Measurements from ENCODE around the gene POLR1A. TPM values are rescaled to one million over a fixed set of nuclear protein-coding genes. Genes with fewer than 3 reads are reported as not detected.

The POLR1A gene
- total and polyA plus RNA-seq, 4 donors = 3.2 to 12.3 (median 6.1) TPM

DNA sequence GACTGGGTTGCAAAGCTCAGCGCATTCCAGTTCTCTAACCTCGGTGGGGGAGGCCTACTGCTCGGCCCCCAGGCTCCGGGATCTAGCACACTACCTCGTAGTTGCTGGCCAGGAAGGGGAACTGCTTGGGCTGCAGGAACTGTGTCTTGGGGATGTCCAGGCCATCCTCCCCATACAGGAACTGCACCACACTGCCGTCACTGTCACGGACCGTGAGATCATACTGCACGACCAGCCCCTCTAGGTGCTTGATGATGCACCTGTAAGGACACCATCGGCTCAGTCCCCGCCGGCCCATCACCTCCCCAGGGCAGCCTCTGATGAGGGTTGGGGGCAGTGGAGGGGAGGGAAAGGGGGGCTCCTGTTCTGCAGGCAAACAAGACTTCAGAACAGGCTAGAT, 61.6 kb downstream of the POLR1A start:
- H3K36me3 ChIP-seq (ENCODE audit: control insufficient read depth in 4 of 4, insufficient read depth in 3 of 4, low read depth in 1 of 4, low read length in 3 of 4) = peaks cover 20 to 51% (median 22%) of the 10 kb centered on the region in 4 donors
- DNase-seq (ENCODE audit: low spot score) = no peak
- H3K4me3 ChIP-seq (ENCODE audit: low read depth in 1 of 3, low read length in 3 of 3) = no peak overlapping the region
- H3K27ac ChIP-seq (ENCODE audit: low read depth in 1 of 2, low read length in 2 of 2) = no peak overlapping the region
- no peaks in the 10 kb centered on the region for H3K4me1 ChIP-seq (ENCODE audit: control insufficient read depth in 4 of 4, insufficient read depth in 4 of 4, low read length in 3 of 4)
- WGBS = 91% methylated on average over 12 of the region's 12 CpGs
- H3K9me3 ChIP-seq (ENCODE audit: control insufficient read depth in 4 of 4, low read length in 3 of 4) = no peaks in the 10 kb centered on the region
- no peaks in the 10 kb centered on the region for H3K27me3 ChIP-seq (ENCODE audit: control insufficient read depth in 4 of 4, insufficient read depth in 4 of 4, low read length in 3 of 4)
- no peak for TF ChIP-seq FOXA2 (IDR thresholded peaks at IDR 0.05)
- no peak for TF ChIP-seq RAD21 (IDR thresholded peaks at IDR 0.05)
- no peak overlapping the region for H3K9ac ChIP-seq (ENCODE audit: low read depth in 1 of 2, low read length in 2 of 2)

- Histone ChIP-seq H3K9me3 (ENCODE audit: control insufficient read depth in 4 of 4, low read length in 3 of 4) (no peaks in the 10 kb centered on the region), H3K9ac (ENCODE audit: low read depth in 1 of 2, low read length in 2 of 2) (no peak overlapping the region), H3K36me3 (ENCODE audit: control insufficient read depth in 4 of 4, insufficient read depth in 3 of 4, low read depth in 1 of 4, low read length in 3 of 4) (peaks cover 15 to 55% (median 25%) of the 10 kb centered on the region in 4 donors), H3K4me1 (ENCODE audit: control insufficient read depth in 4 of 4, insufficient read depth in 4 of 4, low read length in 3 of 4) (peaks cover 0 to 10% (median 5%) of the 10 kb centered on the region in 4 donors), H3K27ac (ENCODE audit: low read depth in 1 of 2, low read length in 2 of 2) (no peak overlapping the region), H3K4me3 (ENCODE audit: low read depth in 1 of 3, low read length in 3 of 3) (no peak overlapping the region), H3K27me3 (ENCODE audit: control insufficient read depth in 4 of 4, insufficient read depth in 4 of 4, low read length in 3 of 4) (no peaks in the 10 kb centered on the region)
- TF ChIP-seq REST (IDR thresholded peaks at IDR 0.05) = no peak
- TF ChIP-seq SP1 (IDR thresholded peaks at IDR 0.05) = no peak
- no peak for TF ChIP-seq FOXA1 (IDR thresholded peaks at IDR 0.05)
- TF ChIP-seq, protein P1, sequence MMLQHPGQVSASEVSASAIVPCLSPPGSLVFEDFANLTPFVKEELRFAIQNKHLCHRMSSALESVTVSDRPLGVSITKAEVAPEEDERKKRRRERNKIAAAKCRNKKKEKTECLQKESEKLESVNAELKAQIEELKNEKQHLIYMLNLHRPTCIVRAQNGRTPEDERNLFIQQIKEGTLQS (IDR thresholded peaks at IDR 0.05) = no peak
- TF ChIP-seq HNF4A (conservative IDR thresholded peaks at IDR 0.05) = no peak
- TF ChIP-seq RAD21 (IDR thresholded peaks at IDR 0.05) = no peak
- TF ChIP-seq, protein P2, sequence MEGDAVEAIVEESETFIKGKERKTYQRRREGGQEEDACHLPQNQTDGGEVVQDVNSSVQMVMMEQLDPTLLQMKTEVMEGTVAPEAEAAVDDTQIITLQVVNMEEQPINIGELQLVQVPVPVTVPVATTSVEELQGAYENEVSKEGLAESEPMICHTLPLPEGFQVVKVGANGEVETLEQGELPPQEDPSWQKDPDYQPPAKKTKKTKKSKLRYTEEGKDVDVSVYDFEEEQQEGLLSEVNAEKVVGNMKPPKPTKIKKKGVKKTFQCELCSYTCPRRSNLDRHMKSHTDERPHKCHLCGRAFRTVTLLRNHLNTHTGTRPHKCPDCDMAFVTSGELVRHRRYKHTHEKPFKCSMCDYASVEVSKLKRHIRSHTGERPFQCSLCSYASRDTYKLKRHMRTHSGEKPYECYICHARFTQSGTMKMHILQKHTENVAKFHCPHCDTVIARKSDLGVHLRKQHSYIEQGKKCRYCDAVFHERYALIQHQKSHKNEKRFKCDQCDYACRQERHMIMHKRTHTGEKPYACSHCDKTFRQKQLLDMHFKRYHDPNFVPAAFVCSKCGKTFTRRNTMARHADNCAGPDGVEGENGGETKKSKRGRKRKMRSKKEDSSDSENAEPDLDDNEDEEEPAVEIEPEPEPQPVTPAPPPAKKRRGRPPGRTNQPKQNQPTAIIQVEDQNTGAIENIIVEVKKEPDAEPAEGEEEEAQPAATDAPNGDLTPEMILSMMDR (IDR thresholded peaks at IDR 0.05; ENCODE audit: low read depth, low read length, missing input control) = no peak
- no peak for TF ChIP-seq HNF4G (IDR thresholded peaks at IDR 0.05)
- no peak for TF ChIP-seq GABPA (IDR thresholded peaks at IDR 0.05 in 1 of 2, conservative IDR thresholded peaks at IDR 0.05 in 1 of 2)
- no peak for TF ChIP-seq YY1 (IDR thresholded peaks at IDR 0.05)
- no peak for TF ChIP-seq TAF1 (conservative IDR thresholded peaks at IDR 0.05)
- no peak for TF ChIP-seq NR2F2 (IDR thresholded peaks at IDR 0.05)
- no peak for TF ChIP-seq RXRA (IDR thresholded peaks at IDR 0.05)
- TF ChIP-seq, protein P3, sequence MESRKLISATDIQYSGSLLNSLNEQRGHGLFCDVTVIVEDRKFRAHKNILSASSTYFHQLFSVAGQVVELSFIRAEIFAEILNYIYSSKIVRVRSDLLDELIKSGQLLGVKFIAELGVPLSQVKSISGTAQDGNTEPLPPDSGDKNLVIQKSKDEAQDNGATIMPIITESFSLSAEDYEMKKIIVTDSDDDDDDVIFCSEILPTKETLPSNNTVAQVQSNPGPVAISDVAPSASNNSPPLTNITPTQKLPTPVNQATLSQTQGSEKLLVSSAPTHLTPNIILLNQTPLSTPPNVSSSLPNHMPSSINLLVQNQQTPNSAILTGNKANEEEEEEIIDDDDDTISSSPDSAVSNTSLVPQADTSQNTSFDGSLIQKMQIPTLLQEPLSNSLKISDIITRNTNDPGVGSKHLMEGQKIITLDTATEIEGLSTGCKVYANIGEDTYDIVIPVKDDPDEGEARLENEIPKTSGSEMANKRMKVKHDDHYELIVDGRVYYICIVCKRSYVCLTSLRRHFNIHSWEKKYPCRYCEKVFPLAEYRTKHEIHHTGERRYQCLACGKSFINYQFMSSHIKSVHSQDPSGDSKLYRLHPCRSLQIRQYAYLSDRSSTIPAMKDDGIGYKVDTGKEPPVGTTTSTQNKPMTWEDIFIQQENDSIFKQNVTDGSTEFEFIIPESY (IDR thresholded peaks at IDR 0.05) = no peak
- TF ChIP-seq FOXA2 (IDR thresholded peaks at IDR 0.05) = no peak
- no peak for TF ChIP-seq EGR1 (IDR thresholded peaks at IDR 0.05; ENCODE audit: low read depth in 2 of 2)
- TF ChIP-seq JUND (IDR thresholded peaks at IDR 0.05) = no peak
- TF ChIP-seq, protein P4, sequence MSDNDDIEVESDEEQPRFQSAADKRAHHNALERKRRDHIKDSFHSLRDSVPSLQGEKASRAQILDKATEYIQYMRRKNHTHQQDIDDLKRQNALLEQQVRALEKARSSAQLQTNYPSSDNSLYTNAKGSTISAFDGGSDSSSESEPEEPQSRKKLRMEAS (IDR thresholded peaks at IDR 0.05) = no peak
- DNase-seq (ENCODE audit: low spot score) = no peak
- WGBS = 97% methylated on average over 12 of the region's 12 CpGs
These were observed 63.2 kb downstream of the POLR1A start for GRCh38 chr2:86042256-86043168.
